ENCODE results near the gene GLYR1.
"Not testable (repeated sequence)": the region's sequence is repeated elsewhere in the genome, so short reads cannot be mapped to it uniquely, and the experiment has no call there.

GLYR1 gene

DNA sequence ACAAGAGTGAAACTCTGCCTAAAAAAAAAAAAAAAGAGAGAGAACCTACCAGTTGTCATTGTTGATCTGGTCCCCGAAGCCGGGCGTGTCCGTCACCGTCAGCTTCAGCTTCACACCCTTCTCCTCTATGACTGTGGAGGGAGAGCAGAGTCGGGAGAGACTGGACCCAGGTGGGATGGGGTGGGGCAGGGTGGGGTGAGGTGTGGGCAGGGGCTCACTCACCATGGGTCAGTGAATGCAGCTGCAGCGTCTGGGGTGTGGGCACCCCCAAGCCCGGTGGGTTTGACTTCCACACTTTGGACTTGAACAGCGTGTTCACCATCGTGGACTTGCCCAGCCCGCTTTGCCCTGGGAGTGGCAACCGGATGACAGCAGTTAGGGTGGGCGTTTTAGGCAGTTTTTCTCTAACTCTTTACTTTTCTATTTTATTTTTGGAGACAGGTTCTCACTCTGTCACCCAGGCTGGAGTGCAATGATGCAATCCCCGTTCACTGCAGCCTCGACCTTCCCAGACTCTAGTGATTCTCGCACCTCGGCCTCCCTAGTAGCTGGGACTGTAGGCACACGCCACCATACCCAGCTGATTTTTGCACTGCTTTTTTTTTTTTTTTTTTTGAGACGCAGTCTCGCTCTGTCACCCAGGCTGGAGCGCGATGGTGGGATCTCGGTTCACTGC is 61.2 kb downstream of the GLYR1 start:
- no peak for DNase-seq

DNA sequence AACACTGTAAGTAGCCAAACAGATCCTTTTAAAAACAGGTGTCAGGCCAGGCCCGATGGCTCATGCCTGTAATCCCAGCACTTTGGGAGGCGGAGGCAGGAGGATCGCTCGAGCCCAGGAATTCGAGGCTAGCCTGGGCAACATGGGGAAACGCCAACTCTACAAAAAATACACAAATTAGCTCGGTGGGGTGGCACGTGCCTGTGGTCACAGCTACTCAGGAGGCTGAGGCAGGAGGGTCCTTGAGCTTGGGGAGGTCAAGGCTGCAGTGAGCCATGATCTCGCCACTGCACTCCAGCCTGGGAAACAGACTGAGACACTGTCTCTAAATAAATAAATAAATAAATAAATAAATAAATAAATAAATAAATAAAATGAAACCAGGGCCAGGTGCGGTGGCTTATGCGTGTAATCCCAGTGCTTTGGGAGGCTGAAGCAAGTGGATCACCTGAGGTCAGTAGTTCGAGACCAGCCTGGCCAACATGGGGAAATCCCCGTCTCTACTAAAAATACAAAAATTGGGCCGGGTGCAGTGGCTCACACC is 62.6 kb downstream of the GLYR1 start:
- DNase-seq: not testable (repeated sequence)

- no peak for DNase-seq
Measured at GRCh38 chr16:4783951-4784336, 63.1 kb downstream of the GLYR1 start.

DNA sequence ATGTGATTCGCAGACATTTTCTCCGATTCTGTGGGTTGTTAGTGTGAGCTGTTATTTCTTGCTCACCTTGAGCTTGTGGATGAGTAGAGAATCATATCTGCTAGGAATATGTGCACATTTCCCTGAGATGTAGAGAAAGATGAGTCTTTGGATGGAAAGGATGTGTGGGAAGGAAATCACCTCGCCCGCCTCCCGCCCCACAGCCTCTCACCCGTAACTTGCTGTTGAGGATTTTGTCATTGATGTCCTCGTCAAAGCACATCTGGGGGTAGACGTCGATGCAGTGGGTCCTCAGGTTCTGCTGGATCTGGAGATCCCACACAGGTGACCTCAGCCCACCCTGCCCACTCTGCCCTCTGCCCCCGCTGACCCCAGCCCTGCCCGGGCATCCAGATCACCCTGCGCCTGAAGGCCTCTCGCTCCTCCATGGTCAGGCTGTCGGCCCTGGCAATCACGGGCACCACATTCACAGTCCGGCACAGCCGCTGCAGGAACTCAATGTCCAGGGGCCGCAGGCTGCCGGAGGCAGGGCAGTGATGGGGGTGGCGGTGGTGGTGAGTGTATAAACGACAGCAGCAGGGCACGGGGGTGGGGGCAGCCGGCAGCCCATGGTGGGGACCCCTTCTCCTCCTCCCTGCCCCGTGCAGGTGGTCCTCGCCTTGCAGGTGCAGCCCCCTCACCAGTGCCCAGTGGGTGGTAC is 63.7 kb downstream of the GLYR1 start:
- no peak for DNase-seq

- no peak for DNase-seq
Measured at GRCh38 chr16:4780235-4780634, 66.9 kb downstream of the GLYR1 start.

DNA sequence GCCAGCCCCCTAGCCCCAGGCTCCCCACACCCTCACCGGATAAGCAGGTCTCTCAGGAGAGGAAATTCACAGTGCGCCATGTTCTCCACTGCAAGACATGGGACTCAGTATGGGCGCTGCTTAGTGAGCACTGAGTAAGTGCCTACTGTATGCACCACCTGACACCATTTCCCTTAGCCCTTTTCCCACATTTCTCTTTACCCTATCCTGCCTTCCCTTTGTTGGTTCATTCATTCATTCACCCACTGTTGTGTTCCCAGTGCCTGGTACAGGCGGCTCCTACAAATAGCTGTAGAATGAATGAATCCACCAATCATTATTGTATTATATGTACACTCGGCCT is 69.1 kb downstream of the GLYR1 start:
- DNase-seq: no peak

GRCh38 chr16:4777339-4778049 is 69.6 kb downstream of the GLYR1 start:
- DNase-seq: no peak

- no peak for DNase-seq
Measured at GRCh38 chr16:4776141-4776705, 70.9 kb downstream of the GLYR1 start.

- no peak for DNase-seq
Measured at GRCh38 chr16:4775005-4775404, 72.1 kb downstream of the GLYR1 start.

- DNase-seq: no peak
Measured at GRCh38 chr16:4772351-4772750, 74.7 kb downstream of the GLYR1 start.

GRCh38 chr16:4771646-4772045 is 75.4 kb downstream of the GLYR1 start:
- no peak for DNase-seq

DNA sequence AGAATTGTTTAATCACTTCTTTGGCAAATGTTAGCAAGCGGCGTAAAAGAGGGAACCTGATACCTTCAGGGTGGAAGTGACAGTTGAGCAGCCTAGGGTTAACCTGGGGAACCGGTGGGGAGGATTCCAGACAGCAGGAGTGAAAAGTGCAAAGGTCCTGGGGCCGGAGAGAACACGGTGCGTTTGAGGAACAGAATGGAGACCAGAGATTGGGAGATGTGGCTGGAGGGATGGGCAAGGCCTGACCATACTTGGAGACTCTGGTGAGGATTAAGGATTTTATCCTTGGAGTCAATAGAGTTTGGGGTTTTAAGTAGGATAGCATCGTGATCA is 77.8 kb downstream of the GLYR1 start:
- no peak for DNase-seq

DNA sequence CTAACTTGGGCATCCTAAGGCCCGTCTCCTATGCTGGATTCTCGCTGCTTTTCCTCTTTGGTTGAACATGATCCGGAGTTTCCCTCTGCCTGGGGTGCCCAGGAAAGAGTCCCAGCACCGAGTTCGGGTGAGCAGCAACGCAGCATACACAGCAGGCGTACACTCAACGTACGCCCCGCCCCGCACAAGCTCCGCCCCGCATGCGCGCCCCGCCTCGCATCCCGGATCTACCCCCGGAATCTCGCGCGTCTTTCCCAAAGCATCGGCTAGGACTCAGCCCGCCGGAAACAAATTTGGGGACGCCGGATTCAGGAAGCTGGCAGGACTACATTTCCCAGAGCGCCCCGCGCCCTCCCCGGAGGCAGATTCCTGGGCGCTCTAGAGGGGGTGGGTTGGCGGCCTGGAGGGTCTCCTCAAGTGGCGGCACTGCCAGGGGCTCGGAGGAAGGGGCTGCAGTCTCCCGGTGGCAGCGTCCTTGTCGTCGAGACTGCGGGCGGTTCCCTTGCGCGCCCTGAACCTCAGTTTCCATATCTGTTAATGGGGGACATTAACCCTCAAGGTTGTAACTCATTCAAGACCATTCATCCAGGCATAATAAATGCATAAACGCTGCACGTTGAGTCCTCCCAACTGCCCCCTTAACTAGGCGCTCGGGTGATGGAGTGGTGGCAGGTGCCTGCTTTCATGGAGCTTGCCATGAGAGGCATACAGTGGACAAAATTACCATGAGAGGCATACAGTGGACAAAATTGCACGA is 78.4 kb downstream of the GLYR1 start:
- peak; percentile 92 for DNase-seq

GRCh38 chr16:4767872-4768548 is 79.1 kb downstream of the GLYR1 start:
- DNase-seq: no peak

DNA sequence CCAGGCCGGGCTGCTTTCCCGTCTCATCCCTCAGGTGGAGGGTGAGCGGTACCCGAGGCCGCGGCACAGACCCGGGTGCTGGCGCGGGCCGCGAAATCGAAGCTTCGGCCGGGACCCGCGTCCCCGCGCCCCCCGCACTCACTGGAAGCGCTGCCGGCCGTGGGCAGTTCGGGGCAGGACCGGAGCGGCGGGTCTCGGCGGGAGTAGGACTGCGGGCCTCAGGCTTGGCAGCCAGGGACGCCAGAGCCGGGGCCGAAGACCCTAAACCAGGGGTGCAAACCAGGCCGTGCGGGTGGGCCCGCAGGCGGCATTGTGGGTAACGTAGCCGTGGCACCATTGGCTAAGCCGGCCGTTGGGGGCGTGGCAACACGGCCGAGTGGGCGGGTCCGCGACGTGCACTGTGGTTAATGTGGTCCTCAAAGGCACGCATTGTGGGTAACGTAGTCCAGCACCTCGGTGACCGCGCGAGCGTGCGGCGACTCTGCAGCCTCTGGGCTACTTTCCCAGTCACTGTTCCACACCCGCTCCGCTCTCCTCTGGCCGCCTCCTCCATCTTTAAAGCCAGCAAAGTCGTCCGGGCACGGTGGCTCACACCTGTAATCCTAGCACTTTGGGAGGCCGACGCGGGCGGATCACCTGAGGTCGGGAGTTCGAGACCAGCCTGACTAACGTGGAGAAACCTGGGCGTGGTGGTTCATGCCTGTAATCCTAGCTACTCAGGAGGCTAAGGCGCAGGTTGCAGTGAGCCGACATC is 80.0 kb downstream of the GLYR1 start, which contains the start of gene ZNF500:
TSS of gene ZNF500 (minus strand) at position 288 of the 754 bp plus-strand sequence. CDS start 1,184 bp downstream, outside the sequence.
- peak; percentile 83 for DNase-seq

GRCh38 chr16:4765511-4766474 is 81.3 kb downstream of the GLYR1 start:
- no peak for DNase-seq

DNA sequence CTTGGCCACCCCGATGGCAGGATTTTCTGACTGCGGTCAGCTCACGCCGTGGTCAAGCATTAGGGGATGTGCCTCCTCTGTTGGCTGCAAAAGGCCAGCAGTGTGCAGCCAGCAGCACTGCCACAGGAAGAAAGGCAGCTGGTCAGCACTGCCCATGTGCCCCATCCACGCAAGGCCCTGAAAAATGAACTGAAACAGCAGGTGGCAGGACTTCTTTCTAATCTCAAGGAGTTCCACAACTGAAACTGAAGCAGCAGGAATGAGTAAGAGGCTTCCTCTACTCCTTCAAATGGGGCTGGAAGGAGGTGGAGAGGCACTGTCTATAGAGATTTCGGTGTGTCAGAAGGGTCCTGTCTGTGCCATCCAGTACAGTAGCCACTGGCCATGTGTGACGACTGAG is 83.3 kb downstream of the GLYR1 start:
- no peak for DNase-seq

DNA sequence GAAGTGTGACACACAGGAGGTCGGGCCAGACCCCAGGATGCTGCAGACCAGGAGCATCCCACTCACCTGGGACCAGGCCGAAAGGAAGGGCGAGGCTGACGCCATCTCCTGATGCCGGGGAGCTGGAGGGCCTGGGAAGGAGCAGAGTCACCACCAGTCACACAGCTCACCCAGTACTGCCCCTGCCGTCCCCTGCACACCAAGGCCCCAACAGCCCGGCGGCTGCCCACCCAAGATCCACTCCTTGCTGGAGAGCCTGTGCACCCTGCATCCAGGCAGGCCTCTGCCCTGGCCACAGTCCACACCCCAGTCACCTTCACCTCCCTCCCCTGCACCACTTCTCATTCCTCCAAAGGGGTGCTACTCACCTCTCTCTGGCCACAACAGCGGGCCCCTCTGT is 84.9 kb downstream of the GLYR1 start:
- DNase-seq: no peak

DNA sequence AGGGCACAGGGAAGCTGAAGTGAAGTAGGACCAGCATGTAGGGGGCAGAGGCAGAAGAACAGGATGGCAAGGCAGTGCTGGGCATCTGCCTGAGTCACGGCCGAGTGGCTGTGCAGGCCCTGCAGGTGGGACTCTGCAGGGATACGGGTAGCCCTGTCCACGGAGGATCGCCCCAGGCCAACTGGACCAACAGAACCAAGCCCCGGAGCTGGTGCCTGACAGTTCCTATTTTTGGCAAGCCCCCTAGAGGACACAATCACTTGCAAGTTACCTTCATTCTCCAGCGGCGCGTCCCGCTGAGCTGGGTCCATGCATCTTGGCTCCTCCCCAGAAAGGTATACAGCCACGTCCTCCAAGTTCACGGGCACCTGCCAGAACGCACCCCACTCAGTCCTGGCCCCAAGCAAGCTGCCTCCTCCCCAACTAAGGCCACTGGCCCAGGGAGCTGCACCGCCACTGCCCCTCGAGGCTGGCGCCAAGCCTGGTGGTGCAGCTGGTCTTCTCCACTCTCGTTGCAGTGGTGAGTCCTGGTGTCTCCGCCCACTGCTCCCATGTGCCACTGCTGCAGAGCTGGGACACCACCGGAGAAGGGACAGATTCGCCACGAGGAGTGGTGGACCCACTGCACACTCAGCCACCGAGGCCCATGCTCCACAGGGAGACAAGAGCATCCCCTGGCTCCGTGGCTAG is 86.7 kb downstream of the GLYR1 start:
- no peak for DNase-seq

DNA sequence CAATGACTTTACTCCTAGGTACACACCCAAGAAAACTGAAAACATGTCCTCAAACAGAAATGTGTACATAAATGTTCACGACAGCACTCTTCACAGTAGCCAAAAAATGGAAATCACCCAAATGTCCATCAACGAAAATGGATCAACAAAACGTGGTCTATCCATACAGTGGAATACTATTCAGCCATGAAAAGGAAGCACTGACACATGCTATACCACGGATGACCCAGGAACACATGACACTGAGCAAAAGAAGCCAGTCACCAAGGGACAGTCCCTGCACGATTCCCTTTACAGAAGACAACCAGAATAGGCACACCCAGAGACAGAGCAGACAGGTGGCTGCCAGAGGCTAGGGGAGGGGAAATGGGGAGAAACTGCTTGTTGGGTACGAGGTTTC is 91.4 kb downstream of the GLYR1 start:
- no peak for DNase-seq

All from NCI-H1694 treated with DMSO at 0.1 percent for 48 hours (cell line).